Liver (tissue), 9 donors: ENCODE measurements around the gene CSNK1G2. TPM values are rescaled to one million over a fixed set of nuclear protein-coding genes. Genes with fewer than 3 reads are reported as not detected.
A peak's percentile ranks its signal among the peaks of the same experiment; 100 is the strongest.

Source experiments
- DNase-seq: peaks from one replicate; pipeline ENCODE4 v3.0.0-alpha.2; 2017; ENCODE audit warnings: low spot score
- H3K27ac ChIP-seq, 2 donors: one replicate each; pipeline ENCODE4 v1.7.0; 2013; ENCODE audit warnings: inconsistent platforms in 2 of 2, low read length in 2 of 2, control low read depth in 1 of 2, low read depth in 1 of 2, mild to moderate bottlenecking in 1 of 2
- H3K27me3 ChIP-seq, 4 donors: one replicate each; pipeline versions ENCODE4 v1.6.1 to v1.7.0; 2013; ENCODE audit warnings: low read length in 3 of 4, inconsistent platforms in 1 of 4, mild to moderate bottlenecking in 1 of 4, moderate library complexity in 1 of 4; ENCODE audit not compliant: control insufficient read depth in 4 of 4, insufficient read depth in 4 of 4
- H3K36me3 ChIP-seq, 4 donors: one replicate each; pipeline versions ENCODE4 v1.6.1 to v1.7.0; 2013; ENCODE audit warnings: low read length in 3 of 4, mild to moderate bottlenecking in 3 of 4, low read depth in 1 of 4, moderate library complexity in 1 of 4; ENCODE audit not compliant: control insufficient read depth in 4 of 4, insufficient read depth in 3 of 4
- H3K4me1 ChIP-seq, 4 donors: one replicate each; pipeline versions ENCODE4 v1.6.1 to v1.7.0; 2013; ENCODE audit warnings: low read length in 3 of 4, mild to moderate bottlenecking in 3 of 4, moderate library complexity in 1 of 4; ENCODE audit not compliant: control insufficient read depth in 4 of 4, insufficient read depth in 4 of 4
- H3K4me3 ChIP-seq, 3 donors: one replicate each; pipeline versions ENCODE4 v1.6.1 to v1.7.0; 2013; ENCODE audit warnings: low read length in 3 of 3, control low read depth in 1 of 3, low read depth in 1 of 3, mild to moderate bottlenecking in 1 of 3
- H3K9ac ChIP-seq, 2 donors: one replicate each; pipeline ENCODE4 v1.7.0; 2013; ENCODE audit warnings: low read length in 2 of 2, mild to moderate bottlenecking in 2 of 2, moderate library complexity in 2 of 2, control low read depth in 1 of 2, low read depth in 1 of 2
- H3K9me3 ChIP-seq, 4 donors: one replicate each; pipeline versions ENCODE4 v1.6.1 to v1.7.0; 2013; ENCODE audit warnings: low read length in 3 of 4; ENCODE audit not compliant: control insufficient read depth in 4 of 4
- ATF3 ChIP-seq: IDR thresholded peaks from 2 replicates; pipeline ENCODE4 v1.6.1; 2016; ENCODE audit warnings: antibody characterized with exemption
- CTCF ChIP-seq: fragments of 150-350 bp; IDR thresholded peaks from 2 replicates; pipeline ENCODE4 v1.5.1; 2017; ENCODE audit warnings: improper control_type of control experiment, low read depth, low read length; ENCODE audit not compliant: missing input control
- EGR1 ChIP-seq, 2 donors: IDR thresholded peaks; 2 replicates each; pipeline ENCODE4 v1.6.1; 2016 to 2018; ENCODE audit warnings: antibody characterized with exemption in 2 of 2, low read depth in 2 of 2
- FOXA1 ChIP-seq: IDR thresholded peaks from 2 replicates; pipeline ENCODE4 v1.6.1; 2016; ENCODE audit warnings: antibody characterized with exemption
- GABPA ChIP-seq, 2 donors: IDR thresholded peaks in 1 of 2; conservative IDR thresholded peaks in 1 of 2; 2 replicates each; pipeline ENCODE4 v1.6.1; 2016; ENCODE audit warnings: antibody characterized with exemption in 2 of 2, mild to moderate bottlenecking in 1 of 2, moderate library complexity in 1 of 2
- HNF4A ChIP-seq, 2 donors: conservative IDR thresholded peaks; 2 replicates each; pipeline ENCODE4 v1.6.1; 2016; ENCODE audit warnings: antibody characterized with exemption in 2 of 2, mild to moderate bottlenecking in 2 of 2
- HNF4G ChIP-seq: IDR thresholded peaks from 2 replicates; pipeline ENCODE4 v1.6.1; 2016; ENCODE audit warnings: antibody characterized with exemption
- JUND ChIP-seq, 2 donors: IDR thresholded peaks; 2 replicates each; pipeline ENCODE4 v1.6.1; 2016; ENCODE audit warnings: antibody characterized with exemption in 2 of 2
- MAX ChIP-seq: IDR thresholded peaks from 2 replicates; pipeline ENCODE4 v1.6.1; 2016; ENCODE audit warnings: antibody characterized with exemption
- NR2F2 ChIP-seq: IDR thresholded peaks from 2 replicates; pipeline ENCODE4 v1.6.1; 2016; ENCODE audit warnings: antibody characterized with exemption
- RAD21 ChIP-seq, 2 donors: IDR thresholded peaks; 2 replicates each; pipeline ENCODE4 v1.6.1; 2016; ENCODE audit warnings: antibody characterized with exemption in 2 of 2, mild to moderate bottlenecking in 2 of 2
- REST ChIP-seq: IDR thresholded peaks from 2 replicates; pipeline ENCODE4 v1.6.1; 2016; ENCODE audit warnings: antibody characterized with exemption, mild to moderate bottlenecking
- RXRA ChIP-seq, 2 donors: IDR thresholded peaks; 2 replicates each; pipeline ENCODE4 v1.6.1; 2017 to 2018; ENCODE audit warnings: antibody characterized with exemption in 2 of 2, mild to moderate bottlenecking in 1 of 2
- SP1 ChIP-seq: IDR thresholded peaks from 2 replicates; pipeline ENCODE4 v1.6.1; 2018; ENCODE audit warnings: antibody characterized with exemption, mild to moderate bottlenecking
- ZBTB33 ChIP-seq: IDR thresholded peaks from 2 replicates; pipeline ENCODE4 v1.6.1; 2016; ENCODE audit warnings: antibody characterized with exemption
- WGBS: extraction: QIAGEN DNeasy Blood & Tissue Kit; methylation state at CpG from one replicate; pipeline ENCODE4 v1.1.7; 2013; 5-methylcytosine and 5-hydroxymethylcytosine counted together
- polyA plus RNA-seq, 2 donors: library from polyadenylated mRNA; stranded (reverse) in 1 of 2; unstranded in 1 of 2; fragments of 200-250 nt in 1 of 2; fragments of >200 nt in 1 of 2; fragmentation: Nextera tagmentation in 1 of 2; extraction: Ambion mirVana in 1 of 2; gene quantifications; one replicate each; pipeline versions ENCODE4 v1.2.1 to v1.2.3, GENCODE V29; 2013 to 2015
- total RNA-seq, 2 donors: library from RNA; depleted of rRNA; stranded (reverse); fragments of >200 nt; gene quantifications; one replicate each; pipeline ENCODE4 v1.2.3, GENCODE V29; 2014
- donor health status: healthy.
- donor health status: healthy.
- donor health status: healthy.
- donor health status: healthy.
- donor health status: healthy.

The CSNK1G2 gene
- total and polyA plus RNA-seq, 4 donors: 3.5 to 30.6 (median 23.9) TPM

- H3K9me3 ChIP-seq: no peaks in the 10 kb centered on the region
- H3K4me1 ChIP-seq: peaks cover 4 to 11% (median 4%) of the 10 kb centered on the region in 4 donors
- H3K9ac ChIP-seq: no peak overlapping the region
- no peaks in the 10 kb centered on the region for H3K27me3 ChIP-seq
- H3K36me3 ChIP-seq: peaks cover 0 to 2% (median 0%) of the 10 kb centered on the region in 4 donors
- no peak overlapping the region for H3K27ac ChIP-seq
- DNase-seq: no peak
- WGBS: 97% methylated on average over 6 of the region's 6 CpGs
- H3K4me3 ChIP-seq: no peak overlapping the region
- TF ChIP-seq GABPA (IDR thresholded peaks at IDR 0.05 in 1 of 2, conservative IDR thresholded peaks at IDR 0.05 in 1 of 2) (no peak), RXRA (IDR thresholded peaks at IDR 0.05) (no peak), EGR1 (IDR thresholded peaks at IDR 0.05; ENCODE audit: low read depth in 2 of 2) (no peak)
Measured at GRCh38 chr19:2013683-2013961, 72.7 kb downstream of the CSNK1G2 start.

- Histone ChIP-seq H3K27ac (peak overlapping the region in 1 of 2 donors; percentile 12), H3K36me3 (peaks cover 0 to 2% (median 0%) of the 10 kb centered on the region in 4 donors), H3K4me1 (peaks cover 4 to 11% (median 4%) of the 10 kb centered on the region in 4 donors), H3K9me3 (no peaks in the 10 kb centered on the region), H3K4me3 (no peak overlapping the region), H3K9ac (no peak overlapping the region), H3K27me3 (no peaks in the 10 kb centered on the region)
- DNase-seq: no peak
- 89% methylated on average over 5 of the region's 5 CpGs for WGBS
- TF ChIP-seq NR2F2 (no peak), HNF4A (conservative IDR thresholded peaks at IDR 0.05) (no peak), EGR1 (IDR thresholded peaks at IDR 0.05; ENCODE audit: low read depth in 2 of 2) (no peak), ZBTB33 (no peak), HNF4G (no peak), GABPA (IDR thresholded peaks at IDR 0.05 in 1 of 2, conservative IDR thresholded peaks at IDR 0.05 in 1 of 2) (no peak), ATF3 (no peak), SP1 (no peak), FOXA1 (no peak), MAX (no peak), RXRA (IDR thresholded peaks at IDR 0.05) (no peak), JUND (IDR thresholded peaks at IDR 0.05) (no peak)
Measured at GRCh38 chr19:2014131-2014571, 73.2 kb downstream of the CSNK1G2 start.

- Histone ChIP-seq H3K9me3 (no peaks in the 10 kb centered on the region), H3K27ac (peak overlapping the region in 1 of 2 donors; percentile 12), H3K4me3 (peak overlapping the region in 2 of 3 donors; percentile 77 to 92), H3K27me3 (no peaks in the 10 kb centered on the region), H3K4me1 (peaks cover 4 to 14% (median 5%) of the 10 kb centered on the region in 4 donors), H3K9ac (no peak overlapping the region), H3K36me3 (peaks cover 0 to 2% (median 0%) of the 10 kb centered on the region in 4 donors)
- DNase-seq: no peak
- 13% methylated on average over 74 of the region's 74 CpGs for WGBS
- TF ChIP-seq CTCF: no peak
- TF ChIP-seq HNF4G: no peak
- no peak for TF ChIP-seq NR2F2
- no peak for TF ChIP-seq RAD21 (IDR thresholded peaks at IDR 0.05)
- TF ChIP-seq ATF3: no peak
- no peak for TF ChIP-seq JUND (IDR thresholded peaks at IDR 0.05)
- no peak for TF ChIP-seq REST
- no peak for TF ChIP-seq HNF4A (conservative IDR thresholded peaks at IDR 0.05)
- TF ChIP-seq EGR1 (IDR thresholded peaks at IDR 0.05; ENCODE audit: low read depth in 2 of 2): no peak
Measured at GRCh38 chr19:2014731-2015607, 74.0 kb downstream of the CSNK1G2 start.
